HEK293 (cell line): Measurements from ENCODE around the gene PIM1.
A peak's percentile ranks its signal among the peaks of the same experiment; 100 is the strongest.

Experiments used
- CTCF ChIA-PET: fragments of 350-600 bp; formaldehyde crosslinking; extraction: SDS; loops from one replicate; lab custom pipeline; 2021; ENCODE audit warnings: antibody characterized with exemption; lab: Yijun Ruan, JAX
- POLR2A ChIA-PET: fragments of 300-600 bp; formaldehyde crosslinking; extraction: SDS; loops from one replicate; lab custom pipeline; 2020; ENCODE audit warnings: antibody characterized with exemption, inconsistent platforms; lab: Yijun Ruan, JAX
- H3K27ac ChIP-seq: fragments of 200-500 bp; sonication (Bioruptor generic); 2 replicates; pipeline ENCODE4 v1.5.1; 2014; ENCODE audit warnings: low read depth, low read length, control low read depth, inconsistent platforms; ENCODE audit errors: extremely low read depth
- H3K36me3 ChIP-seq, 2 experiments: fragments of 200-500 bp in 1 of 2; sonication (Bioruptor generic) in 1 of 2; 1 replicate in 1 of 2; 2 replicates in 1 of 2; pipeline ENCODE4 v1.5.1; 2014 to 2017; ENCODE audit warnings: inconsistent platforms in 2 of 2, low read length in 2 of 2; ENCODE audit not compliant: control insufficient read depth in 2 of 2, insufficient read depth in 1 of 2
- H3K4me1 ChIP-seq: fragments of 200-500 bp; sonication (Bioruptor generic); 2 replicates; pipeline ENCODE4 v1.5.1; 2014; ENCODE audit warnings: mild to moderate bottlenecking, low read length, inconsistent platforms; ENCODE audit not compliant: control insufficient read depth, insufficient read depth
- H3K4me3 ChIP-seq: 2 replicates; pipeline ENCODE4 v1.5.1; 2011; ENCODE audit warnings: low read depth, mild to moderate bottlenecking, control low read depth, low read length, moderate library complexity
- H3K9me3 ChIP-seq: fragments of 200-500 bp; sonication (Bioruptor generic); 2 replicates; pipeline ENCODE4 v1.5.1; 2014; ENCODE audit warnings: low read depth, low read length, inconsistent platforms; ENCODE audit not compliant: control insufficient read depth, insufficient read depth
- MYNN ChIP-seq: fragments of 450-650 bp; formaldehyde crosslinking; IDR thresholded peaks from 2 replicates; pipeline ENCODE4 v1.5.1; 2016; ENCODE audit warnings: missing biosample characterization, missing genetic modification characterization, borderline replicate concordance
- ZNF114 ChIP-seq: fragments of 450-650 bp; formaldehyde crosslinking; IDR thresholded peaks from 2 replicates; pipeline ENCODE4 v1.5.0; 2017; ENCODE audit warnings: missing biosample characterization, missing genetic modification characterization
- ZNF16 ChIP-seq: fragments of 450-650 bp; formaldehyde crosslinking; IDR thresholded peaks from 2 replicates; pipeline ENCODE4 v1.5.1; 2016; ENCODE audit warnings: low read depth, missing biosample characterization, missing genetic modification characterization
- ZNF2 ChIP-seq: fragments of 450-650 bp; formaldehyde crosslinking; IDR thresholded peaks from 2 replicates; pipeline ENCODE4 v1.5.1; 2016; ENCODE audit warnings: missing biosample characterization, missing genetic modification characterization
- ZNF202 ChIP-seq: fragments of 450-650 bp; formaldehyde crosslinking; IDR thresholded peaks from 2 replicates; pipeline ENCODE4 v1.5.1; 2016; ENCODE audit warnings: missing biosample characterization, missing genetic modification characterization, borderline replicate concordance
- ZNF211 ChIP-seq: fragments of 450-650 bp; formaldehyde crosslinking; IDR thresholded peaks from 2 replicates; pipeline ENCODE4 v1.5.1; 2016; ENCODE audit warnings: low read depth, missing biosample characterization, missing genetic modification characterization
- ZNF223 ChIP-seq: fragments of 450-650 bp; formaldehyde crosslinking; IDR thresholded peaks from 2 replicates; pipeline ENCODE4 v1.5.1; 2016; ENCODE audit warnings: missing biosample characterization, missing genetic modification characterization
- ZNF248 ChIP-seq: fragments of 450-650 bp; formaldehyde crosslinking; IDR thresholded peaks from 2 replicates; pipeline ENCODE4 v1.5.1; 2017; ENCODE audit warnings: missing biosample characterization, missing genetic modification characterization
- ZNF274 ChIP-seq, 2 experiments: fragments of 200-500 bp in 1 of 2; fragments of 450-650 bp in 1 of 2; sonication (Bioruptor generic) in 1 of 2; formaldehyde crosslinking in 1 of 2; IDR thresholded peaks; 2 replicates each; pipeline versions ENCODE4 v1.5.1 to v1.6.1; 2014 to 2016; ENCODE audit warnings: borderline replicate concordance in 1 of 2, inconsistent platforms in 1 of 2, low read length in 1 of 2, missing biosample characterization in 1 of 2, missing genetic modification characterization in 1 of 2
- ZNF311 ChIP-seq: fragments of 450-650 bp; formaldehyde crosslinking; IDR thresholded peaks from 2 replicates; pipeline ENCODE4 v1.5.1; 2017; ENCODE audit warnings: missing biosample characterization, missing genetic modification characterization, borderline replicate concordance
- ZNF549 ChIP-seq: fragments of 450-650 bp; IDR thresholded peaks from 2 replicates; pipeline ENCODE4 v1.5.1; 2018; ENCODE audit warnings: missing biosample characterization, missing genetic modification characterization, mild to moderate bottlenecking, inconsistent platforms, moderate library complexity
- ZNF555 ChIP-seq: fragments of 450-650 bp; formaldehyde crosslinking; conservative IDR thresholded peaks from 2 replicates; pipeline ENCODE4 v1.5.1; 2017; ENCODE audit warnings: missing biosample characterization, mild to moderate bottlenecking, missing genetic modification characterization, inconsistent platforms
- ZNF670 ChIP-seq: fragments of 450-650 bp; formaldehyde crosslinking; IDR thresholded peaks from 2 replicates; pipeline ENCODE4 v1.5.1; 2016; ENCODE audit warnings: missing biosample characterization, missing genetic modification characterization, low read depth
- ZNF830 ChIP-seq: fragments of 450-650 bp; IDR thresholded peaks from 2 replicates; pipeline ENCODE4 v1.5.0; 2018; ENCODE audit warnings: missing biosample characterization, missing genetic modification characterization, low read depth, mild to moderate bottlenecking, moderate library complexity
- TF ChIP-seq, protein P1 (sequence below): fragments of 450-650 bp; formaldehyde crosslinking; IDR thresholded peaks from 2 replicates; pipeline ENCODE4; 2016; ENCODE audit warnings: missing biosample characterization, missing genetic modification characterization
- TF ChIP-seq, protein P2 (sequence below): fragments of 450-650 bp; formaldehyde crosslinking; IDR thresholded peaks from 2 replicates; pipeline ENCODE4 v1.5.1; 2016; ENCODE audit warnings: missing biosample characterization, missing genetic modification characterization
- TF ChIP-seq, protein P3 (sequence below): fragments of 450-650 bp; formaldehyde crosslinking; IDR thresholded peaks from 2 replicates; pipeline ENCODE4 v1.5.1; 2016; ENCODE audit warnings: missing biosample characterization, missing genetic modification characterization, low read depth

Gene PIM1

DNA sequence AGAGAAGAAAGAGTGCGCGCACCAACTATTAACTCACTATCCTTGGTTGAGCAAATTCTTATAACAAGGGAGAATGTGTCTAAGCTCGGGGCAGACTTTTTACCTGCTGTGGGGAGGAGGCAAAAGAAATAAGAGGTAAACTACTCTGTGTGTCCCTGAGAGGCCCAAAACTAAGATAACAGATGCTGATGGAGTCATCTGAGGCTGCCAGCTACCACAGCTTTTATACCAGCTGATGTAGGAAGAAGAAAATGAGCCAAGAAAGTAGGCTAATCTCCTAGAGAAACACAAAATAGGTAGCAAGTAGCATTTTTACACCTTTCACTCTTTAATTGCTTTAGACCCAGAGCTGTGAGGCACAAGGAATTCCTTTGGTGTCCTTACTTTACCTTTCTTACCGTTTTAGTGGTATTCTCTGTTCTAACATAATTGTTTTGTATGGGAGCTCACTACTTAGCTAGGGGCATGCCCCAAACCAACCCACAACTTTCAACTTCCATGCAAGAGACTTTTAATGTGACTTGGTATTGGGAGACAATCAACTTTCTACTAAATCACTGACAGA lies 27.8 kb upstream of the PIM1 start:
- Histone ChIP-seq H3K4me3 (no peak overlapping the region), H3K36me3 (no peaks in the 10 kb centered on the region), H3K27ac (no peak overlapping the region), H3K4me1 (peaks cover 21% of the 10 kb centered on the region), H3K9me3 (no peaks in the 10 kb centered on the region)
- CTCF ChIA-PET = interaction anchor here (0.5 to 3.3 kb wide), 11 partner anchors 11 to 267 kb away, joined by 3 to 16 read pairs (median 4); no protein-coding TSS in a partner anchor
- TF ChIP-seq, protein P1, sequence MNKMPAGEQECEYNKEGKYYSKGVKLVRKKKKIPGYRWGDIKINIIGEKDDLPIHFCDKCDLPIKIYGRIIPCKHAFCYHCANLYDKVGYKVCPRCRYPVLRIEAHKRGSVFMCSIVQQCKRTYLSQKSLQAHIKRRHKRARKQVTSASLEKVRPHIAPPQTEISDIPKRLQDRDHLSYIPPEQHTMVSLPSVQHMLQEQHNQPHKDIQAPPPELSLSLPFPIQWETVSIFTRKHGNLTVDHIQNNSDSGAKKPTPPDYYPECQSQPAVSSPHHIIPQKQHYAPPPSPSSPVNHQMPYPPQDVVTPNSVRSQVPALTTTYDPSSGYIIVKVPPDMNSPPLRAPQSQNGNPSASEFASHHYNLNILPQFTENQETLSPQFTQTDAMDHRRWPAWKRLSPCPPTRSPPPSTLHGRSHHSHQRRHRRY (tag by site-specific recombination) = no peak
- TF ChIP-seq ZNF2 (tag by site-specific recombination) (peak; percentile 10), MYNN (tag by site-specific recombination) (0 out of 2 replicates have a peak, but pooled peaks have one; percentile 21)
- POLR2A ChIA-PET = interaction anchor here (0.6 to 1.9 kb wide), 5 partner anchors 16 to 118 kb away, joined by 3 to 14 read pairs (median 6); partner anchors contain the start of gene PIM1

DNA sequence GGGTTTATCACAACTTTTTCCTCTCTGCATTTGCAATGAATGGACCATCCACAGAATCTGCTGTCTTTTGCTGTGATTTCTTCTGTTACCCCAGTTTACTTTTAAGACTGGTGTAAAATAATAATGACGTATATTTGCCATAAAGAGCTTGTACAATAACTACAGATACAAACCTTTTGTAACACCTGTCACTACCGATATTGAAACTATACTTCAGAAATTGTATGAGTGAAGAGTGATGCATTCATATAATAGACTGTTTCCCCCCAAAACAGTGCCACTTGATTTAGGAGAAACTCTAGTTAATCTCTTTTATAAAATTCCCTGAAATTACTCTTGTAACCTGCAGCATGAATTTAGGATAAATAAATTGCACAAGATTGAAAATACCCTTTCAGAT lies 26.4 kb upstream of the PIM1 start:
- CTCF ChIA-PET = interaction anchor here (1.0 to 1.3 kb wide), 2 partner anchors 14 to 28 kb away, joined by 3 to 7 read pairs; no protein-coding TSS in a partner anchor
- H3K4me3 ChIP-seq = no peak overlapping the region
- POLR2A ChIA-PET = interaction anchor here (1.0 kb wide), 1 partner anchor 17 kb away, joined by 3 read pairs; no protein-coding TSS in a partner anchor
- TF ChIP-seq ZNF274 (IDR thresholded peaks at IDR 0.05; ENCODE audit: low read length) (no peak), ZNF274 (tag by site-specific recombination; IDR thresholded peaks at IDR 0.05; ENCODE audit: borderline replicate concordance) (no peak), ZNF223 (tag by site-specific recombination) (no peak), ZNF16 (tag by site-specific recombination) (no peak), ZNF114 (no peak), ZNF311 (tag by site-specific recombination) (no peak), ZNF211 (no peak)
- TF ChIP-seq, protein P2, sequence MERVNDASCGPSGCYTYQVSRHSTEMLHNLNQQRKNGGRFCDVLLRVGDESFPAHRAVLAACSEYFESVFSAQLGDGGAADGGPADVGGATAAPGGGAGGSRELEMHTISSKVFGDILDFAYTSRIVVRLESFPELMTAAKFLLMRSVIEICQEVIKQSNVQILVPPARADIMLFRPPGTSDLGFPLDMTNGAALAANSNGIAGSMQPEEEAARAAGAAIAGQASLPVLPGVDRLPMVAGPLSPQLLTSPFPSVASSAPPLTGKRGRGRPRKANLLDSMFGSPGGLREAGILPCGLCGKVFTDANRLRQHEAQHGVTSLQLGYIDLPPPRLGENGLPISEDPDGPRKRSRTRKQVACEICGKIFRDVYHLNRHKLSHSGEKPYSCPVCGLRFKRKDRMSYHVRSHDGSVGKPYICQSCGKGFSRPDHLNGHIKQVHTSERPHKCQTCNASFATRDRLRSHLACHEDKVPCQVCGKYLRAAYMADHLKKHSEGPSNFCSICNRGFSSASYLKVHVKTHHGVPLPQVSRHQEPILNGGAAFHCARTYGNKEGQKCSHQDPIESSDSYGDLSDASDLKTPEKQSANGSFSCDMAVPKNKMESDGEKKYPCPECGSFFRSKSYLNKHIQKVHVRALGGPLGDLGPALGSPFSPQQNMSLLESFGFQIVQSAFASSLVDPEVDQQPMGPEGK = no peak
- TF ChIP-seq, all 188 proteins: peak for 0
- Histone ChIP-seq H3K27ac (no peak overlapping the region), H3K9me3 (no peaks in the 10 kb centered on the region), H3K4me1 (peaks cover 11% of the 10 kb centered on the region), H3K36me3 (no peaks in the 10 kb centered on the region)

DNA sequence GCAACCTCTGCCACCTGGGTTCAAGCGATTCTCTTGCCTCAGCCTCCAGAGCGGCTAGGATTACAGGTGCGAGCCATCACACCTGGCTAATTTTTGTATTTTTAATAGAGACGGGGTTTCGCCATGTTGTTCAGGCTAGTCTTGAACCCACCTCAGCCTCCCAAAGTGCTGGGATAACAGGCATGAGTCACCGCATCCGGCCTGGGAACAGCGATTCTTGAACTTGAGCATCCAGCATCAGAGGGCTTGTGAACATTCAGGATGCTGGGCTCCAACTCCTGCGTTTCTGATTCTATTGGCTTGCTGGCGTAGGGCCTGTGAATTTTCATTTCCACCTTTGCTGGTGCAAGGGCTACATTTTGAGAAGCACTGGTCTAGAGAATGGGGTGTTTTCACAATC lies 24.5 kb upstream of the PIM1 start:
- POLR2A ChIA-PET = interaction anchor here (0.6 kb wide), 1 partner anchor 7 kb away, joined by 4 read pairs; no protein-coding TSS in a partner anchor
- H3K27ac ChIP-seq = no peak overlapping the region

More for the DNA sequence above, 24.5 kb upstream of the PIM1 start:
- CTCF ChIA-PET = no interaction called here
- Histone ChIP-seq H3K9me3 (no peaks in the 10 kb centered on the region), H3K4me3 (no peak overlapping the region), H3K36me3 (no peaks in the 10 kb centered on the region), H3K4me1 (peaks cover 11% of the 10 kb centered on the region)
- TF ChIP-seq ZNF202 (tag by site-specific recombination) (no peak), ZNF830 (tag by site-specific recombination) (no peak), ZNF555 (tag by site-specific recombination) (no peak), ZNF248 (tag by site-specific recombination) (no peak), ZNF549 (tag by site-specific recombination) (no peak), ZNF2 (tag by site-specific recombination) (no peak), ZNF670 (tag by site-specific recombination) (no peak)
- TF ChIP-seq, protein P3, sequence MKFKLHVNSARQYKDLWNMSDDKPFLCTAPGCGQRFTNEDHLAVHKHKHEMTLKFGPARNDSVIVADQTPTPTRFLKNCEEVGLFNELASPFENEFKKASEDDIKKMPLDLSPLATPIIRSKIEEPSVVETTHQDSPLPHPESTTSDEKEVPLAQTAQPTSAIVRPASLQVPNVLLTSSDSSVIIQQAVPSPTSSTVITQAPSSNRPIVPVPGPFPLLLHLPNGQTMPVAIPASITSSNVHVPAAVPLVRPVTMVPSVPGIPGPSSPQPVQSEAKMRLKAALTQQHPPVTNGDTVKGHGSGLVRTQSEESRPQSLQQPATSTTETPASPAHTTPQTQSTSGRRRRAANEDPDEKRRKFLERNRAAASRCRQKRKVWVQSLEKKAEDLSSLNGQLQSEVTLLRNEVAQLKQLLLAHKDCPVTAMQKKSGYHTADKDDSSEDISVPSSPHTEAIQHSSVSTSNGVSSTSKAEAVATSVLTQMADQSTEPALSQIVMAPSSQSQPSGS = no peak
